Glutamatergic neuron (in vitro differentiated cells): Measurements from ENCODE around the gene TMIE. TPM values are rescaled to one million over a fixed set of nuclear protein-coding genes. Genes with fewer than 3 reads are reported as not detected.

Source experiments
- DNase-seq: peaks from one replicate; pipeline ENCODE4 v3.0.0; 2022
- H3K27ac Mint-ChIP-seq: one replicate; pipeline ENCODE4 v1.8.0; 2020; ENCODE audit warnings: mild to moderate bottlenecking, mixed read lengths, inconsistent platforms; ENCODE audit not compliant: unreplicated experiment
- H3K27me3 Mint-ChIP-seq: one replicate; pipeline ENCODE4 v1.8.0; 2020; ENCODE audit warnings: mild to moderate bottlenecking, moderate library complexity, mixed read lengths, inconsistent platforms; ENCODE audit not compliant: unreplicated experiment
- H3K36me3 Mint-ChIP-seq: one replicate; pipeline ENCODE4 v1.8.0; 2020; ENCODE audit warnings: mild to moderate bottlenecking, mixed read lengths, inconsistent platforms; ENCODE audit not compliant: unreplicated experiment
- H3K4me1 Mint-ChIP-seq: one replicate; pipeline ENCODE4 v1.8.0; 2020; ENCODE audit warnings: mild to moderate bottlenecking, low read depth, mixed read lengths, inconsistent platforms; ENCODE audit not compliant: unreplicated experiment
- H3K4me3 Mint-ChIP-seq: one replicate; pipeline ENCODE4 v1.8.0; 2020; ENCODE audit warnings: mild to moderate bottlenecking, mixed read lengths, inconsistent platforms; ENCODE audit not compliant: unreplicated experiment
- H3K9me3 Mint-ChIP-seq: one replicate; pipeline ENCODE4 v1.8.0; 2020; ENCODE audit warnings: mild to moderate bottlenecking, moderate library complexity, mixed read lengths, inconsistent platforms; ENCODE audit not compliant: unreplicated experiment
- total RNA-seq: library from RNA; stranded (reverse); fragmentation: NEBNext Ultra II Directional; extraction: Animal tissue kit (Norgen Biotek cat#: 25700); gene quantifications from one replicate; pipeline ENCODE4 v1.2.1, GENCODE V29; 2021; ENCODE audit not compliant: unreplicated experiment
- TF ChIP-seq, protein P1 (sequence below): fragments of 200-600 bp; sonication (generic); IDR thresholded peaks from one replicate; pipeline ENCODE4 v1.5.0; 2021; ENCODE audit not compliant: partially characterized antibody, unreplicated experiment

The TMIE gene
- total RNA-seq, 1 donor from 2014 or later = not detected

DNA sequence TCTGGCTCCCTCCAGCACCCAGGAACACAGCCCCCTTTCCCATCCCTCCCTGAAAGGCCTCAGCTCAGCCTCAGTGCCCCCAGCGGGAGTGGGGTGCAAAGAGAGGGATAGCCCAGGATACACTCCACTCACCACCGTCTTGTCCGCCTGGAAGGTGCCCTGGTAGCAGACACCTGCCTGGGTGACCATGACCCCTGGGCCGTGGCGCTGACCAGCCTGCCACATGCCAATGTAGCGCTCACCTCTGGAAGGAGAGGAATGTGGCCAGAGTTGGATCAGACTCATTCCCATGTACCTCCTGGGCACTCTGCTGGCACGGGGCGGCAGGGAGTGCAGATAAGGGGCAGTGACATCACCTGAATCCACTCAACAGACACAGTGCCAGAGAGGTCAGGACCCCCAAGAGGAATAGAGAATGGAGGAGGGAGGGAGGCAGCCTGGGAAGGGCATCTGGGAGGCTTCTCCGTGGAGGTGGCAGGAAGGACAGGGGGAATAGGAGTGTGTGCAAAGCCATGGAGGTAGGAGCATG, 20.8 kb upstream of the TMIE start:
- Mint-ChIP-seq H3K36me3 (no peaks in the 10 kb centered on the region), H3K9me3 (peaks cover 5% of the 10 kb centered on the region), H3K4me1 (no peaks in the 10 kb centered on the region), H3K27me3 (peaks cover 9% of the 10 kb centered on the region), H3K4me3 (no peak overlapping the region), H3K27ac (no peak overlapping the region)
- TF ChIP-seq, protein P1, sequence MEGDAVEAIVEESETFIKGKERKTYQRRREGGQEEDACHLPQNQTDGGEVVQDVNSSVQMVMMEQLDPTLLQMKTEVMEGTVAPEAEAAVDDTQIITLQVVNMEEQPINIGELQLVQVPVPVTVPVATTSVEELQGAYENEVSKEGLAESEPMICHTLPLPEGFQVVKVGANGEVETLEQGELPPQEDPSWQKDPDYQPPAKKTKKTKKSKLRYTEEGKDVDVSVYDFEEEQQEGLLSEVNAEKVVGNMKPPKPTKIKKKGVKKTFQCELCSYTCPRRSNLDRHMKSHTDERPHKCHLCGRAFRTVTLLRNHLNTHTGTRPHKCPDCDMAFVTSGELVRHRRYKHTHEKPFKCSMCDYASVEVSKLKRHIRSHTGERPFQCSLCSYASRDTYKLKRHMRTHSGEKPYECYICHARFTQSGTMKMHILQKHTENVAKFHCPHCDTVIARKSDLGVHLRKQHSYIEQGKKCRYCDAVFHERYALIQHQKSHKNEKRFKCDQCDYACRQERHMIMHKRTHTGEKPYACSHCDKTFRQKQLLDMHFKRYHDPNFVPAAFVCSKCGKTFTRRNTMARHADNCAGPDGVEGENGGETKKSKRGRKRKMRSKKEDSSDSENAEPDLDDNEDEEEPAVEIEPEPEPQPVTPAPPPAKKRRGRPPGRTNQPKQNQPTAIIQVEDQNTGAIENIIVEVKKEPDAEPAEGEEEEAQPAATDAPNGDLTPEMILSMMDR = no peak
- no peak for DNase-seq

DNA sequence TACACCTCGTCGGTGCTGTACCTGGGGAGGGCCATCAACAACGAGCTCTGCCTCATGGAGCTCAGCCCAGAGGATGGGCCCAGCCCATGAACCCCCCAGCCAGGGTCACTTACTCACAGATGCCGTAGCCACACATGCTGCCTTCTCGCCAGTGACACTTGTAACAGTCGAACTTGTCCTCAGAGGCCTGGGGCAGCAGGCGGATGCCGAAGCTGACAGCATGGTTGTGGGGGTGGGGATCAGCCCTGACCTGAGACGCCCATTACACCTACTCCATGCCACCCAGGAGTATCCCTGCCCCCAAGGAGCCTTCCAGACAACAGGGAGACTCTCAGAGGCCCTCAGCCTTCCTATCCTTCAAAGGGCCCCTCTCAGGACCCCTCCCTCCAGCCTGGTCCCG, 19.8 kb upstream of the TMIE start:
- H3K36me3 Mint-ChIP-seq = no peaks in the 10 kb centered on the region
- H3K4me3 Mint-ChIP-seq = no peak overlapping the region
- H3K9me3 Mint-ChIP-seq = peaks cover 5% of the 10 kb centered on the region
- no peak overlapping the region for H3K27ac Mint-ChIP-seq
- TF ChIP-seq, protein P1 = no peak
- H3K27me3 Mint-ChIP-seq = peaks cover 9% of the 10 kb centered on the region
- no peak for DNase-seq
- no peaks in the 10 kb centered on the region for H3K4me1 Mint-ChIP-seq

DNA sequence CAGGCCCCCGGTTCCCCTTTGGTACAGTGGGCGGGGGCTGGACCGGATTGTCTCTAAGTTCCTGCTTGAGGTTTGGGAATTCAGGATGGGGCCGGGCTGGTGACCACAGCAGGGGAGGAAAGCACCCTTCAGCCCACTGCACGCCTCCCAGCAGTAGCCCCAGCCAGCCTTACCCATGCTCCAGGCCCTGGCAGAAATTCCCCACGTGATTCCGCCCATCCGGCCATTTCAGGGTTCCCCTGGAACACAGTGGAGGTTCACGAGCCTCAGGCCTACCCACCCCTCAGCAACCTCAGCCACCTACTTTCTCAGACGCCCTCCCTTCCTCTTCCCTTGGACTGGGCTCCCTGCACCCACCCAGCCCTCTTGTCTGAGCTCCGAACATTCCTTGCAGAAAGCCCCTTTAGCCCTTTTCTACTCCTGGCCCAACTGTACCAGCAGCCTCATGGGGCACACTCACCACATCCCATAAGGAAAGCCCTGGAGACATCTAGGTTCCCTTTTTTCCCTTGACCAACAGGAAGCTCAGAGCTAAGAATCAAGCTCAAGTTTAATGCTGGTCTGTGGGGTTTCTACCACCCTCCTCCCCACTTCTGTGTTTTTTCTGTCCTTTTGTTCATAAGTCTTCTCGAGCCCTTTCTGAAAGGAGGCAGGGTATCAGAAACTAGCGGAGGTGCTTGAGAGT, 19.2 kb upstream of the TMIE start:
- Mint-ChIP-seq H3K4me3 (no peak overlapping the region), H3K9me3 (peaks cover 5% of the 10 kb centered on the region), H3K27ac (no peak overlapping the region), H3K4me1 (no peaks in the 10 kb centered on the region), H3K27me3 (peaks cover 9% of the 10 kb centered on the region), H3K36me3 (no peaks in the 10 kb centered on the region)
- DNase-seq = no peak
- TF ChIP-seq, protein P1 = no peak

DNA sequence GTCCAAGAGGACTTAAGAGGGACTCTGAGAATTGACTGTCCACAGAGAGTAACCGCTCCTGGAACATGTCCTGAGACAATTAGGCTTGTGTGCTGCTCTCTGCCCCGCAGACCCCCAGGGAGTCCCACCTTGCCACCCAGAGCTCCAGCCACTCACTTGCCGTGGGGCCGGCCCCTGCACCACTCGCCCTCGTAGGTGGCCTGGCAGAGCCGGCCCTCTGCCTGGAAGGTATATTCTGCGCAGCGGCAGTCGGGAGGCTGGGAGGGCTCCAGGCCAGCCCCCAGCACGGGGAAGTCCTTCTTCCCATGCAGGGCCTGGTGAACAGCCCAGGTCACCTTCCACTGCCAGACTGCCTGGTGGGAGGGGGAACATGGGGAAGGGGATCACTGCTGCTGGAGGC, 18.2 kb upstream of the TMIE start:
- TF ChIP-seq, protein P1 = no peak
- peaks cover 5% of the 10 kb centered on the region for H3K9me3 Mint-ChIP-seq
- H3K4me1 Mint-ChIP-seq = no peaks in the 10 kb centered on the region
- DNase-seq = no peak
- no peak overlapping the region for H3K4me3 Mint-ChIP-seq
- H3K27me3 Mint-ChIP-seq = peaks cover 9% of the 10 kb centered on the region
- no peaks in the 10 kb centered on the region for H3K36me3 Mint-ChIP-seq
- no peak overlapping the region for H3K27ac Mint-ChIP-seq

DNA sequence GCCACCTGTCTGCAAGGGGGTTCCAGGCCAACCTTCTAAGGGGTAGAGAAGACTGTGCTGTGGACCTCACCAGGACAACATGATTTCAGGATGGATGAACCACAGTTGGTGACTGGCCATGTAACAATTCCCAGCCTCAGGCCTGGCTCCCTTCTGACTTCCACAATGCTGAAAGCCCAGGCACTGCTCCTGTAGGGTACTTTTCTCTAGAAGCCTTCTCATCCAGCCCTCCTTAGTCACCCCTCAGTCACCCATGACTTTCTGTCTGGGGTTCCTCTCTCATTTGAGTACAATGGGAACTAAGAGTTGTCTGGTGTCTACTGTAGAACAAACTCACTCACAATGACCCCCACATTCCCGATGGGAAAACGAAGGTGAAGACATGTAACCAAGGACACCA, 16.3 kb upstream of the TMIE start:
- no peaks in the 10 kb centered on the region for H3K4me1 Mint-ChIP-seq
- H3K9me3 Mint-ChIP-seq = peaks cover 5% of the 10 kb centered on the region
- peaks cover 9% of the 10 kb centered on the region for H3K27me3 Mint-ChIP-seq
- H3K27ac Mint-ChIP-seq = no peak overlapping the region
- no peak overlapping the region for H3K4me3 Mint-ChIP-seq
- H3K36me3 Mint-ChIP-seq = no peaks in the 10 kb centered on the region
- TF ChIP-seq, protein P1 = no peak
- no peak for DNase-seq
